Heart left ventricle (tissue), 16 donors: ENCODE data around the gene FAM32A. TPM values are rescaled to one million over a fixed set of nuclear protein-coding genes. Genes with fewer than 3 reads are reported as not detected.

Source experiments
- ATAC-seq, 4 donors: fragments of 200-7000 bp; cut with Tn5 transposase; one replicate each; pipeline ENCODE4 v1.9.1; 2020 to 2022; ENCODE audit warnings: moderate library complexity in 4 of 4, mild to moderate bottlenecking in 3 of 4, moderate number of reproducible peaks in 1 of 4
- DNase-seq, 5 donors: peaks; one replicate each; pipeline ENCODE4 v3.0.0-alpha.2; 2020
- H3K27ac ChIP-seq, 12 donors: fragments of 200-600 bp; sonication (generic) in 4 of 12; one replicate each; pipeline versions ENCODE4 v1.5.0 to v1.8.0; 2016 to 2022; ENCODE audit warnings: mild to moderate bottlenecking in 2 of 12
- H3K27me3 ChIP-seq, 9 donors: fragments of 200-600 bp; sonication (generic) in 2 of 9; one replicate each; pipeline versions ENCODE4 v1.5.1 to v1.8.0; 2016 to 2022; ENCODE audit warnings: mild to moderate bottlenecking in 3 of 9
- H3K36me3 ChIP-seq, 9 donors: fragments of 200-600 bp; sonication (generic) in 2 of 9; one replicate each; pipeline versions ENCODE4 v1.5.0 to v1.8.0; 2018 to 2022; ENCODE audit warnings: mild to moderate bottlenecking in 2 of 9
- H3K4me1 ChIP-seq, 12 donors: fragments of 200-600 bp; sonication (generic) in 4 of 12; one replicate each; pipeline versions ENCODE4 v1.5.0 to v1.8.0; 2016 to 2022; ENCODE audit warnings: mild to moderate bottlenecking in 3 of 12
- H3K4me3 ChIP-seq, 12 donors: fragments of 200-600 bp; sonication (generic) in 4 of 12; one replicate each; pipeline versions ENCODE4 v1.5.0 to v1.8.0; 2017 to 2022; ENCODE audit warnings: mild to moderate bottlenecking in 9 of 12, moderate library complexity in 4 of 12
- H3K9me3 ChIP-seq, 12 donors: fragments of 200-600 bp; sonication (generic) in 4 of 12; one replicate each; pipeline versions ENCODE4 v1.5.0 to v1.8.0; 2016 to 2022; ENCODE audit warnings: mild to moderate bottlenecking in 1 of 12
- CTCF ChIP-seq, 12 donors: fragments of 200-600 bp; sonication (generic) in 4 of 12; IDR thresholded peaks; one replicate each; pipeline versions ENCODE4 v1.5.0 to v1.8.0; 2018 to 2022; ENCODE audit warnings: antibody characterized with exemption in 12 of 12, mild to moderate bottlenecking in 5 of 12
- POLR2A ChIP-seq, 2 donors: fragments of 450-650 bp; IDR thresholded peaks; one replicate each; pipeline ENCODE4 v1.6.1; 2017; ENCODE audit warnings: antibody characterized with exemption in 2 of 2, mild to moderate bottlenecking in 2 of 2, moderate library complexity in 2 of 2
- WGBS, 4 donors: extraction: QIAGEN DNeasy Blood & Tissue Kit in 2 of 4; methylation state at CpG; one replicate each; pipeline versions ENCODE4 v1.1.5 to v1.1.7; 2013 to 2018; 5-methylcytosine and 5-hydroxymethylcytosine counted together
- intact Hi-C, 10 donors: fragments of 100-400 bp; cut with DNase I; formaldehyde crosslinking; loops; one replicate each; pipeline versions ENCODE4 v1.11.1 to v1.14.2; 2022
- polyA plus RNA-seq, 2 donors: library from polyadenylated mRNA; stranded (reverse); fragments of 200-250 nt; gene quantifications; one replicate each; pipeline ENCODE4 v1.2.3, GENCODE V29; 2013
- total RNA-seq, 9 donors: library from RNA; depleted of rRNA in 2 of 9; stranded (reverse); fragments of >200 nt in 2 of 9; fragmentation: NEBNext Ultra II Directional in 3 of 9; extraction: Animal tissue kit (Norgen Biotek cat#: 25700) in 3 of 9; gene quantifications; one replicate each; pipeline versions ENCODE4 v1.1.0 to v1.2.4, GENCODE V29; 2016 to 2023
- donor health status: ischemic (EF 13 %, LVEDD 7.1; RV severe dilation, severe dysfunction).
- donor health status: healthy with polysubstance abuse.
- donor health status: DM: no; HTN: yes; CAD: no.
- donor health status: DM: no; HTN: no; CAD: no.
- donor health status: ischemic (EF 25% LVEDD 6.9; RV normal size, moderate dysfunction).
- donor health status: ischemic (EF 25% LVEDD 5.7; RV mildly dilated, moderate dysfunction).
- donor health status: healthy.
- donor health status: DM: yes; HTN: yes; CAD: no.
- donor health status: ischemic (EF 35%, LVEDD 5.7; RV mildly dilated, moderate dysfunction).
- donor health status: nonischemic (EF 11% LVEDD 7.7; RV severe dilation, severe dysfunction).
- donor health status: DM: yes; HTN: yes; CAD: no.
- donor health status: PGD.
- donor health status: ischemic (EF 29% LVEDD 5.4; RV normal size, mild dysfunction).
- donor health status: nonischemic (EF 23%, LVEDD 6.1; RV moderate dilation, normal function).

Gene FAM32A
- total and polyA plus RNA-seq, 11 donors, result 32.0 to 94.5 (median 37.5) TPM

GRCh38 chr19:16185768-16186123 lies 536 bp downstream of the FAM32A start:
- H3K4me1 ChIP-seq, result peaks cover 4 to 46% (median 16%) of the 10 kb centered on the region in 12 donors
- TF ChIP-seq POLR2A (IDR thresholded peaks at IDR 0.05), result no peak
- TF ChIP-seq CTCF (IDR thresholded peaks at IDR 0.05), result peak in 8 of 12 donors; percentile 22 to 49 (median 42)

GRCh38 chr19:16188521-16188920 lies 3.3 kb downstream of the FAM32A start:
- H3K4me3 ChIP-seq, result no peak overlapping the region
- TF ChIP-seq POLR2A (IDR thresholded peaks at IDR 0.05) (no peak), CTCF (IDR thresholded peaks at IDR 0.05) (no peak)
- H3K4me1 ChIP-seq, result peaks cover 4 to 40% (median 16%) of the 10 kb centered on the region in 12 donors
- no peaks in the 10 kb centered on the region for H3K9me3 ChIP-seq
- WGBS, 4 donors, result 85 to 95% (median 89%) methylated on average over 3 of the region's 3 CpGs
- H3K27me3 ChIP-seq, result no peaks in the 10 kb centered on the region
- intact Hi-C loops, result loop anchor here in 2 of 10 donors (5.0 kb wide), 1 partner anchor 76 kb away; the partner anchor contains the start of gene RAB8A (in 2 of the 2)
- no peak overlapping the region for H3K27ac ChIP-seq
- ATAC-seq (no peak), DNase-seq (peak in 1 of 5 donors; percentile 28)
- H3K36me3 ChIP-seq, result peaks cover 0 to 70% (median 56%) of the 10 kb centered on the region in 9 donors

More at GRCh38 chr19:16185768-16186123, 536 bp downstream of the FAM32A start:
- intact Hi-C loops, result loop anchor here in 4 of 10 donors (2.0 to 5.0 kb wide), 3 partner anchors 73 to 601 kb away; partner anchors contain the start of gene RAB8A (in 4 of the 4)
- Histone ChIP-seq H3K4me3 (peak overlapping the region; percentile 66 to 99 (median 91)), H3K36me3 (peaks cover 0 to 42% (median 30%) of the 10 kb centered on the region in 9 donors), H3K27me3 (peaks cover 0 to 9% (median 0%) of the 10 kb centered on the region in 9 donors), H3K27ac (peak overlapping the region; percentile 72 to 92 (median 82)), H3K9me3 (no peaks in the 10 kb centered on the region)
- WGBS, 4 donors, result 0 to 1% (median 0%) methylated on average over 20 of the region's 20 CpGs
- DNase-seq (peak in 3 of 5 donors; percentile 34 to 62 (median 39)), ATAC-seq (peak in 3 of 4 donors; percentile 20 to 50 (median 27))

GRCh38 chr19:16190198-16190597 lies 5.0 kb downstream of the FAM32A start:
- WGBS, 4 donors, result 49 to 71% (median 58%) methylated on average over 6 of the region's 6 CpGs
- ATAC-seq (peak in 2 of 4 donors; percentile 14 to 40), DNase-seq (peak in 2 of 5 donors; percentile 27 to 47)
- Histone ChIP-seq H3K27ac (no peak overlapping the region), H3K9me3 (no peaks in the 10 kb centered on the region), H3K4me1 (peaks cover 4 to 34% (median 13%) of the 10 kb centered on the region in 12 donors), H3K36me3 (peaks cover 0 to 71% (median 56%) of the 10 kb centered on the region in 9 donors), H3K27me3 (no peaks in the 10 kb centered on the region), H3K4me3 (no peak overlapping the region)
- intact Hi-C loops, result loop anchor here in 1 of 10 donors (10.0 kb wide), 1 partner anchor 985 kb away; the partner anchor contains the start of gene NOTCH3
- no peak for TF ChIP-seq CTCF (IDR thresholded peaks at IDR 0.05)
- TF ChIP-seq POLR2A (IDR thresholded peaks at IDR 0.05), result no peak

GRCh38 chr19:16190736-16191135 lies 5.5 kb downstream of the FAM32A start:
- ATAC-seq (no peak), DNase-seq (peak in 1 of 5 donors; percentile 24)
- peaks cover 0 to 71% (median 56%) of the 10 kb centered on the region in 9 donors for H3K36me3 ChIP-seq
- peaks cover 4 to 34% (median 12%) of the 10 kb centered on the region in 12 donors for H3K4me1 ChIP-seq
- whole genome bisulfite sequencing, 4 donors, result 82 to 88% (median 85%) methylated on average over 10 of the region's 10 CpGs
- TF ChIP-seq CTCF (IDR thresholded peaks at IDR 0.05), result no peak
- no peak for TF ChIP-seq POLR2A (IDR thresholded peaks at IDR 0.05)
- H3K9me3 ChIP-seq, result no peaks in the 10 kb centered on the region
- H3K27ac ChIP-seq, result no peak overlapping the region
- intact Hi-C loops, result loop anchor here in 1 of 10 donors (10.0 kb wide), 1 partner anchor 986 kb away; the partner anchor contains the start of gene NOTCH3
- no peak overlapping the region for H3K4me3 ChIP-seq
- H3K27me3 ChIP-seq, result no peaks in the 10 kb centered on the region
